Osteocyte (in vitro differentiated cells): ENCODE data around the gene TBC1D1. TPM values are rescaled to one million over a fixed set of nuclear protein-coding genes. Genes with fewer than 3 reads are reported as not detected.

Experiments used
- DNase-seq: peaks from one replicate; pipeline ENCODE4 v3.0.0; 2021; ENCODE audit warnings: mixed read lengths; ENCODE audit not compliant: unreplicated experiment; ENCODE audit errors: extremely low spot score
- H3K27ac Mint-ChIP-seq: one replicate; pipeline ENCODE4 v1.8.0; 2021; ENCODE audit warnings: mild to moderate bottlenecking, mixed read lengths; ENCODE audit not compliant: unreplicated experiment
- H3K27me3 Mint-ChIP-seq: one replicate; pipeline ENCODE4 v1.8.0; 2021; ENCODE audit warnings: mixed read lengths; ENCODE audit not compliant: unreplicated experiment
- H3K36me3 Mint-ChIP-seq: one replicate; pipeline ENCODE4 v1.8.0; 2021; ENCODE audit warnings: mixed read lengths; ENCODE audit not compliant: unreplicated experiment
- H3K4me1 Mint-ChIP-seq: one replicate; pipeline ENCODE4 v1.8.0; 2021; ENCODE audit warnings: mixed read lengths; ENCODE audit not compliant: unreplicated experiment
- H3K4me3 Mint-ChIP-seq: one replicate; pipeline ENCODE4 v1.8.0; 2021; ENCODE audit warnings: mild to moderate bottlenecking, moderate library complexity, mixed read lengths; ENCODE audit not compliant: unreplicated experiment
- H3K9me3 Mint-ChIP-seq: one replicate; pipeline ENCODE4 v1.8.0; 2021; ENCODE audit warnings: mixed read lengths; ENCODE audit not compliant: unreplicated experiment
- total RNA-seq: library from RNA; stranded (reverse); gene quantifications from 2 replicates; pipeline ENCODE4 v1.2.1, GENCODE V29; 2021
- TF ChIP-seq, protein P1 (sequence below): fragments of 200-600 bp; sonication (generic); IDR thresholded peaks from 2 replicates; pipeline ENCODE4 v1.5.0; 2021; ENCODE audit warnings: antibody characterized with exemption, mild to moderate bottlenecking, moderate library complexity

Gene TBC1D1
- total RNA-seq, 1 donor from 2014 or later, result 46.2 TPM

DNA sequence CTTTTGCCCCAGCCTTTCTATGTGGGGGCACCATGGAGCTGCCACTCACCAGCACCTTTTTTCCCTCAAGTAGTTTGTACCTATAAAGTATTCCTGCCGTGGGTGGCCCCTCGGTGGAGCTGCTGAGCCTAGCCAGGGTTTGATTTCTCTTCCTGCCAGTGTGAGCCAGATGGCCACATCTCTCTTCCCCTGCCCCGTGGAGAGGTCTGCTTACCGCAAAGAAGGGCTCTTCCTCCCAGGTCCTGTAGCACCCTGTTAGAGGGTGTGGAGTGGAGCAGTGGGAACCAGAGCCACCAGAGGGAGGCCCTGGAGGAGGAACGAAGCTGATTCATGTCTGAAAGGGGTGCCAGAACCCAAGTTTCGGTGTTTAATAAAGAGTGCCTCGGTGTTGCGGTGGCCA, 164.7 kb downstream of the TBC1D1 start:
- no peaks in the 10 kb centered on the region for H3K27me3 Mint-ChIP-seq
- peaks cover 10% of the 10 kb centered on the region for H3K36me3 Mint-ChIP-seq
- H3K4me1 Mint-ChIP-seq, result peaks cover 7% of the 10 kb centered on the region
- no peak overlapping the region for H3K4me3 Mint-ChIP-seq
- H3K27ac Mint-ChIP-seq, result no peak overlapping the region
- TF ChIP-seq, protein P1, sequence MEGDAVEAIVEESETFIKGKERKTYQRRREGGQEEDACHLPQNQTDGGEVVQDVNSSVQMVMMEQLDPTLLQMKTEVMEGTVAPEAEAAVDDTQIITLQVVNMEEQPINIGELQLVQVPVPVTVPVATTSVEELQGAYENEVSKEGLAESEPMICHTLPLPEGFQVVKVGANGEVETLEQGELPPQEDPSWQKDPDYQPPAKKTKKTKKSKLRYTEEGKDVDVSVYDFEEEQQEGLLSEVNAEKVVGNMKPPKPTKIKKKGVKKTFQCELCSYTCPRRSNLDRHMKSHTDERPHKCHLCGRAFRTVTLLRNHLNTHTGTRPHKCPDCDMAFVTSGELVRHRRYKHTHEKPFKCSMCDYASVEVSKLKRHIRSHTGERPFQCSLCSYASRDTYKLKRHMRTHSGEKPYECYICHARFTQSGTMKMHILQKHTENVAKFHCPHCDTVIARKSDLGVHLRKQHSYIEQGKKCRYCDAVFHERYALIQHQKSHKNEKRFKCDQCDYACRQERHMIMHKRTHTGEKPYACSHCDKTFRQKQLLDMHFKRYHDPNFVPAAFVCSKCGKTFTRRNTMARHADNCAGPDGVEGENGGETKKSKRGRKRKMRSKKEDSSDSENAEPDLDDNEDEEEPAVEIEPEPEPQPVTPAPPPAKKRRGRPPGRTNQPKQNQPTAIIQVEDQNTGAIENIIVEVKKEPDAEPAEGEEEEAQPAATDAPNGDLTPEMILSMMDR, result no peak
- no peaks in the 10 kb centered on the region for H3K9me3 Mint-ChIP-seq
- DNase-seq, result no peak

DNA sequence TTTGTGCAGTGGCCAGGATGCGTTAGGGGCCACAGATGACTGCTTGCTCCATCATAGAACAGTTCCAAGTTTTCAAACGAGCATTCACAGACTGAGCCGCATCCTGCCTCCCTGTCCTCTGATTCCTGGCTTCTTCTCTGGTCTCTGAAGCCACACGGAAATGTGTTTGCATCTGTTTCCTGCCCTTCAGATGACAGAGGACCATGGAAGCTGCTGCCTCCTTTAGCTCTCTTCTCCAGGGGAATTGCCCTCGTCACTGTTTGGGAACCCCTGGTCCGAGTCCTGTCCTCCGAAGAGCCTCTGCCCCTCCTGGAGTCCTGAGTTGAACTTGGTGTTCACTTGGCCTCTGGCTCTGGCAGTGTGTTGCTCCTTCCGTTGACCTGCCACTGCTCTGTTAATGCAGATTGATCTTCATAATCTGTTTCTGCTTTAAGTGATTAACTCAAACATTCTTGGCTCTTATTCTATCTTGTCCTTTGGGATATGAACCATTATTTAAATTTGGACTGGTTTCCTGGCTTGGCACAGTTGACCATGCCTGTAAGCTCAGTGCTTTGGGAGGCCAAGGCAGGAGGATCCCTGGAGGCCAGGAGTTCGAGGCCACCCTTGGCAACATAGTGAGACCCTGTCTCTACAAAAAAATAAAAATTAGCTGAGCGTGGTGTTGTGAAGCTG, 165.3 kb downstream of the TBC1D1 start:
- no peak overlapping the region for H3K27ac Mint-ChIP-seq
- H3K4me1 Mint-ChIP-seq, result peaks cover 13% of the 10 kb centered on the region
- no peaks in the 10 kb centered on the region for H3K27me3 Mint-ChIP-seq
- no peaks in the 10 kb centered on the region for H3K9me3 Mint-ChIP-seq
- DNase-seq, result no peak
- peaks cover 10% of the 10 kb centered on the region for H3K36me3 Mint-ChIP-seq
- TF ChIP-seq, protein P1, result no peak
- no peak overlapping the region for H3K4me3 Mint-ChIP-seq

DNA sequence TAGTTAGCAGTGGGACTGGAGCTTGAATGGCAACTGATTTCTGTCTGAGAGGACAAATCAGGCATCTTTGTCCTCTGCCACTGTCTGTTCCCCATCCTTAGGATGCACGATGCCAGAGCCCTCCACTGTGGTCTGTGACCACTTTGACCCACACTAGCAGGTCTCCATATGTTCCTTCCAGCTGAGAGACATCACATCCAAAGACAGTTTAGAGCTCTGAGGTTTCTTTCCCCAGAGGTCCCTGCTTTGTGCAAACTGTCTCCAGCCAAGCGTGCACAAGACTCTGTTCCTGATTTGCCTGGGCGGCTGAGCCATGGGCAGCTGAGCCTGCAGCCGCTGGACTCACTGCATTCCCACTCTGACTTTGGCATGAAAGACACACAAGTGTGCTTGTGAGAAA, 167.3 kb downstream of the TBC1D1 start:
- Mint-ChIP-seq H3K4me3 (no peak overlapping the region), H3K27ac (no peak overlapping the region), H3K27me3 (no peaks in the 10 kb centered on the region), H3K36me3 (peaks cover 10% of the 10 kb centered on the region), H3K4me1 (peaks cover 28% of the 10 kb centered on the region), H3K9me3 (no peaks in the 10 kb centered on the region)
- TF ChIP-seq, protein P1, result no peak
- no peak for DNase-seq

DNA sequence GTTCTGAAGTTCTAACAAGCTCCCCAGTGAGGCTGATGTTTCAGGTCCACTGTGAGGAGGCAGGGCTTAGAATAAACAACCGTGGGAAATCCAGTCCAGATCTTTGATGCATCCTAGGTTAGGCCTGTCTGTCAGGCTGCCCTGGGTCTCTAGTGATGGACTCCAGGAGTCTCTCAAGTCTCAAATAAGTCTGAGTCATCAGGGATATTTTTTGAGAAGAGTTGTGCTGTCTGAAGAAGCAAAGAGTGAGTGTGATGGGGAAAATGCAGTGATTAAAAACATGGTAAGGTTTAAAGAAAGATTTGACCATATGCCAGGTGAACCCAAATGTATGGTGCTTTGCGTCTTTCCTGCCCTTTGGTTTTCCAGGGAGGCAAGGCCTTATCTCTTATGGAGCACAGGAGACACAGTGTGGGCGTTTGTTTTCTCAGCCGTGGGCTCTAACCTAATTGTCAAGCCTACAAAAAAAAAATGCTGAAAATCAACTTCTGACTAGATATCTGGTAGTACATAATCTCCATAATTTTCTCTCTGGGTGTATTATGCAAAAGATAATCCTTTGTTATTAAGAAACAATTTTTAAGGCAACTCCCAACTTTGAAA, 170.0 kb downstream of the TBC1D1 start:
- peak; percentile 46 for DNase-seq
- H3K9me3 Mint-ChIP-seq, result no peaks in the 10 kb centered on the region
- peak overlapping the region; percentile 32 for H3K27ac Mint-ChIP-seq
- peaks cover 28% of the 10 kb centered on the region for H3K4me1 Mint-ChIP-seq
- no peaks in the 10 kb centered on the region for H3K27me3 Mint-ChIP-seq
- H3K36me3 Mint-ChIP-seq, result peaks cover 2% of the 10 kb centered on the region
- H3K4me3 Mint-ChIP-seq, result no peak overlapping the region
- TF ChIP-seq, protein P1, result no peak

DNA sequence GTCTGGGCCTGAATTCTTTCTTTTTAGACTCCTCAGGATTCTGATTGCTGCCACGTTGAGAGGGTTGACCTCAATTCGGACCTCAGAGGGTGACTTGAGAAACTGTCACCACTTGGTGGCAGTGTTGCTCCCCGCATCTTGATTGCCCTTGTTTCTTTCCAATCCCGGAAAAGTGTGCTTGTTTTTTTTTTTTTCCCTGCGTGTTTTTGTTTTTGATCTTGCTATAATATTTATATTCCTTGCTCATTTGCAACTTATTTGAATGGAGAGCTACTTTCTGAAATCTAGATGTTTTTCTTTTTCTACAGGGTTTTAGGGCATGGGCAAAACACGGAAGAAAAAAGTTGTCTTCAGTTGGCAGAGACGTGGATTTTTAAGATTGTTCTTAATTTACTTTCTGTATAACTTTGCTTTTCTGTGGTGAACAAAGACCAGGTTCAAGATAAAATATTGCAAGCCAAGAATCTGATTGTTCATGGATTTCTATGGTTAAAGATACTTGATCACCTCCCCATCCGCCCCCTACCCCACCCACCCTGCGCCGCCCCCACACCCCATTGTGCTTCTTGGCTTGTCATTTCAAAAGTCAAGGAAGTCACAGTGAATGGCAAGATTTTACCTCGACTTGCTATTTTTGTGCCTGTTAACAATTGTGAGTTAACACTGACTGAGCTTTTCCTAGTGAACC, 171.3 kb downstream of the TBC1D1 start:
- TF ChIP-seq, protein P1, result peak; percentile 91
- Mint-ChIP-seq H3K4me1 (peaks cover 28% of the 10 kb centered on the region), H3K27me3 (no peaks in the 10 kb centered on the region), H3K4me3 (peak overlapping the region; percentile 76), H3K27ac (peak overlapping the region; percentile 69), H3K9me3 (no peaks in the 10 kb centered on the region), H3K36me3 (peaks cover 2% of the 10 kb centered on the region)
- DNase-seq, result peak; percentile 86
